ENCODE measurements around the gene EPB41. TPM values are rescaled to one million over a fixed set of nuclear protein-coding genes. Genes with fewer than 3 reads are reported as not detected.

Gene EPB41
- polyA plus RNA-seq, 3 donors, result 7.0 to 16.3 (median 11.0) TPM

DNA sequence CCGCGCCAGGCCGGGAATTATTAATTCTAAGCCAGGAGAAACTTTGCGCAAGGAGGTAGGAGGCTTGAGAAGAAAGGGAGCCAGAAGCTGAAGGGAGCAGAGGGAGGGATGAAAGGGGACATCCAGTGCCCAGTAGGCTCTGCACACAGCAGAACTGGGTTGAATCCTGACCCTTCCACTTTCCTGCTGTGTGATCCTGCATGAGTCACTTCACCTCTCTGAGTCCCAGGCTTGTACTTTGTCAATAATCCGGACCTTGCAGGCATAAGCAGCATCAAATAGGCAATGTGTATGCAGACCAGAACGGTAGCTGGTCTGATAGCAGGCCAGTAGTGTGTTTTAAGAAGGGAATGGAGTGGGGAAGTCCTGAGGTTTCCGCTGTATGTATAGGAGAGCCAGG lies 25.5 kb upstream of the EPB41 start:
- H3K27ac ChIP-seq (ENCODE audit: low read depth, low read length), result no peak overlapping the region
- 91 to 96% (median 93%) methylated on average over 7 of the region's 7 CpGs for WGBS, 3 donors

DNA sequence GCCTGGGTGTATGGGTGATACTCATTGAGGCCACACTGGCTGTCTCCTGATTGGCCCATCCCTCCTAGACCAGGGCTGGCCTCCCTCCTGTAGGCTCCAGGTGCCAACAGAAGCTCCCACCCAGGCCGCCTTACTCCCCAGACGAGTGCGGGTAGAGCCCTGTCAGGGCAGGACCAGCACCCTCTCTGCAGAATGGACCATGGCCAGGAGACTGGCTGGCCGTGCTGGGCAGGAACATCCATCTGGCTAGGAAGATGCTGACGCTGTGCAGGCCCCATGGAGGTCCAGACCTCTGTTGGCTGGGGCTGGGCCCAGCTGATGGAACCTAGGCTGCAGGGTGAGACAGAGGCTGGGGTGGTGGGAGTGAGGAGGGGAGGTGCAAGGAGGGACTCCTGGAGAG lies 25.0 kb upstream of the EPB41 start:
- H3K27ac ChIP-seq (ENCODE audit: low read depth, low read length), result no peak overlapping the region

DNA sequence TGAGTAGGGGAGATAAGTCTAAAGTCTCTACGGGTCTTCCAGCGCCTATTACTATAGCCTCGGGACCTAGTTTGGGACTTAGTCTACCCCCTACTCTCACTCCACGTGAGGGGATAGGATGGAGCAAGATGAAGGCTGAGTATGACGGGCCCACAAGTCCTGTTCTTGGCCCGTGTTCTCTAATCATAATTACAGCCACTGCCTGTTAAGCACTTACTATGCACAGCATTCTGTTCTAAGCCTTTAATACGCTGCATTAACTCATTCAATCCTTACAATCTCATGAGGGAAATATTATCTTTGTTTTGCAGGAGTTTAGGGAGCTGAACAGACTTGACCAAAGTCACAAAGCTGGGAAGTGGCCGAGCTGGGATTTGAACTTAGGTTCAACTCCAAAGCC lies 23.9 kb upstream of the EPB41 start:
- H3K27ac ChIP-seq (ENCODE audit: low read depth, low read length), result no peak overlapping the region
- 81 to 89% (median 89%) methylated on average over 8 of the region's 8 CpGs for WGBS, 3 donors

More for the DNA sequence above, 25.0 kb upstream of the EPB41 start:
- WGBS, 3 donors, result 83 to 90% (median 86%) methylated on average over 5 of the region's 5 CpGs

DNA sequence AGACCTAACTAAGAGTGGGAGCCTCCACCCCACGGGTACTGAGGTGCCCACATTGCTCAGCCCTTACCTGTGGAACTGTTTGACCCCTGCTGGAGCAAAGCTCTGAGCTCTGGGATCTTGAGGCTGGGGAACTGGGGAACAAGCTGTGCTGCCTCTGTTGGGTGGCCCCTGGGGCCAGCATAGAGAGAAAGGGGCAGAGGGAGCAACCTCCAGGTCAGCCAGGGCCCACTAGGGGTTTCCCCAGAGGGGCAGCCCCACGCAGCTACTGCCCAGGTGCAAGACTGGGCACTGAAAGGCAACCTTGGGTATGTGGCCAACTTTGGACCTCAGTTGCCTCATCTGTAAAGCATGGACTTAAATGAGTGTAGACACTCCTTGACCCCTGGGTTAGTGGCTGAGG lies 23.5 kb upstream of the EPB41 start:
- 65 to 92% (median 86%) methylated on average over 2 of the region's 2 CpGs for WGBS, 3 donors
- no peak overlapping the region for H3K27ac ChIP-seq (ENCODE audit: low read depth, low read length)

DNA sequence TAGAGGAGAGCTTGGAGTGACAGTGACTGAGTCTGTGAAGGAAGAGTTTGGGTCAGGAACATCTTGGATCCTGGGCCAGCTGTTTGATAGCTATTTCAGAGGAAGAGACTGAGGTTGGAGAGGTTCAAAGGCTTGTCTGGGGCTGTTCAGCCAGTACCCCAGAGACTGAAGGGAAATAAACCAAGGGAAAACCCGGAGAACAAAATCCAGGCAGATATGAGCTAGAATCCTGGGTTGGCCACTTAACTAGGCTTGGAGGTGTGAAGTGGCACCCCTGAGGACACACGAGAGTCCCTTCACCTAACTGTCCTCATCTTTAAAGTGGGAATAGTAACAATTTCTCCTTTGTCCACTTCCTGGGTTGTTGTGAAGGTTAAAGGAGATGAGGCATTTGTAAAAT lies 23.1 kb upstream of the EPB41 start:
- H3K27ac ChIP-seq (ENCODE audit: low read depth, low read length), result no peak overlapping the region
- 80 to 91% (median 87%) methylated on average over 2 of the region's 2 CpGs for WGBS, 3 donors

DNA sequence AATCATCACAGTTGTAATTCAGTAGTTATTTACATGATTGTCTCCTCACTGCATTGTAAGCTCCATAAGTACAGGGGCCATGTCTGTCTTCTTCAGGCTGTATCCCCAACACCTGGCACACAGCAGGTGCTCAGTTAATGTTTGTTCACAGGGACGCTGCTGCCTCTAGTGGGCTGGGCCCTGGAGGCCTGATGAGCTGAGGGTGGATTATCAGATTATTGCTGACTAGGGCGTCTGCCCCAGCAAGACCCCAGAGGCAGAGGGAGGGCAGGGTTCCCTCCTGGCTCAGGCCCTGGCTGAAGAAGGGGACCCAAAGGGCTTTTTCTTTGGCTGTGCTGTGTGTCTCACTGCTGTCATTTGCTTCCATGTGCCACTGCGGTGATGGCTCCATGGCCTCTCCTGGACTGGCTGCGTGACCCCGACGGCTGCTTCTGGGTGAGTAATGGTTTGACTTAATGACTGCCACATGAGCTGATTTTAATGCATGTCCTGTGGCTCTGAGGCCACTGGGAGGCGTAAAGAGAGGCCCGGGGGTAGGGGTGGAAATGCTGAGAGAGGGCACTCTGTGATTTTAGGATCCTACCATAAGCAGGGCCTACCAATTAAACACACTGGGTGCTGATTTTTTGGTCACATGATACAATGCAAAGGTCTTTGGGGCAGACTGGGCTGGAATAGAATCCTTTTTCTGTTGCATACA lies 20.8 kb upstream of the EPB41 start:
- 74 to 85% (median 82%) methylated on average over 8 of the region's 8 CpGs for whole genome bisulfite sequencing, 3 donors

DNA sequence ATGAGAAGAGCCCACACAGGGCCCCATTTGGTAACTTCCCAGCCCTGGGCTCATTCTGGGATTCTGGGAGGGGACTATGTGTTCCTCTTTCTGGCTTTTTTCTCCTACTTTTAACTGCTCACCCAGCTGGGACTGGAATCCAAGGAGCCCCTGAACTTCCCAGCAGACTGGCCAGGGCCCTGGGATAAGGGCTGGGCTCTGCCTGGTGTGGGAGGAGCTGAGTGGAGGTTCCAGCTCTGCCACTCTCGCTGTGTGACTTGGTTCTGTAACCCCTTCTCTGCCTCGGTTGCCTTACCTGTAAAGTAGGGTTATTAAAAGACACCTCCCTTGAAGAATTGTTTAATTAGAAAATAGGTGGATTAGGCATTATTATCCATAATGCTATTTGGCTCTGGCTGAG lies 19.6 kb upstream of the EPB41 start:
- WGBS, 3 donors, result 40 to 83% (median 79%) methylated on average over 2 of the region's 2 CpGs
- H3K27ac ChIP-seq (ENCODE audit: low read depth, low read length), result no peak overlapping the region

More for the DNA sequence above, 20.8 kb upstream of the EPB41 start:
- H3K27ac ChIP-seq (ENCODE audit: low read depth, low read length), result no peak overlapping the region

DNA sequence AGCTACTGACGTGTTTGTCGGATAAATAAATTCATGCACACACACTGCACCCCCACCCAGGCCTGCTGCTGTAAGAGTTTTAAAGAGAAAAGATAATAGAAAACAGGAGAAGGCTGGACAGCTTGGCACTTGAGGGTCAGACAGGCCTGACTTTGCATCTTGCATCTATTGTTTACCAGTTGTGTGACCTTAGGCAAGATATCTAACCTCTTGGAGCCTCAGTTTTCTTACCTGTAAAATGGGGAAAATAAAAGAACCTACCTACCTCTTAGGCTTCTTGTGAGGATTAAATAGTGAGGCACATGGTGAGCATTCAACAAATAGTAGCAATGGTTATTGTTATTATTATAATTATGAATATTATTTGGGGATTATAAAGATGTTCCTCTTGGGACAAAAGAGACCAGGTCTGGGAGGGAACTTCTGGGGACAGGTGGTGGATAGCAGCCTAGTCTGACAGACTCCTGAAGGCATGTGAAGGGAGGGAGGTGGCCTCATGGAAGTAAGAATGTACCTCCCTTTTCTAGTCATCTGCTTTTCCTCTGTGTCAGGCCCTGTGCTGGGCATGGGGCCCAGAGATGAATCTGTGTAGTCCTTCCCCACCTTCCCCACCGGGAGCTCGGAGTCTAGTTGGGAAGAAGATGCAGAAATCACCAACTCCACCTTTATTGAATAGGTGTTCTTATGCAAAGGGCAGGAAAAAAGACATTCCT lies 18.3 kb upstream of the EPB41 start:
- WGBS, 3 donors, result 74 to 82% (median 75%) methylated on average over 4 of the region's 4 CpGs
- no peak overlapping the region for H3K27ac ChIP-seq (ENCODE audit: low read depth, low read length)

DNA sequence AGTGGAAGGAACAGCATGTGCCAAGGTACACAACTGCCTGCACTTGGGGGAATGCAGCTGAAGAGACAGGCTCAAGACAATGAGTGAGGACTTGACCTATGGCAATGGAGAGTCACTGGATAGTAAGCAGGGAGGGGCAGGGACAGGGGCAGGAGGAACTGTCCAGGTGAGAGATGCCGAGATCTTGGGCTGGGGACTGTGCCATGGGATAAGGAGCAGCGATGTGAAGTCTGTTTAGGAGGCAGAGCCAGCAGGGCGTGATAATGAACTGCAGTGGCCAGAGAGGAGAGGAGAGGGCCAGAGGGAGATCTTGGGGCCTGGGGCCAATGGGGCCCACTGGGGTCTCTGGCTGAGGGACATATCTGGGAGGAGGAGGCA lies 17.8 kb upstream of the EPB41 start:
- WGBS, 3 donors, result 51 to 76% (median 76%) methylated on average over 3 of the region's 3 CpGs
- no peak overlapping the region for H3K27ac ChIP-seq (ENCODE audit: low read depth, low read length)

DNA sequence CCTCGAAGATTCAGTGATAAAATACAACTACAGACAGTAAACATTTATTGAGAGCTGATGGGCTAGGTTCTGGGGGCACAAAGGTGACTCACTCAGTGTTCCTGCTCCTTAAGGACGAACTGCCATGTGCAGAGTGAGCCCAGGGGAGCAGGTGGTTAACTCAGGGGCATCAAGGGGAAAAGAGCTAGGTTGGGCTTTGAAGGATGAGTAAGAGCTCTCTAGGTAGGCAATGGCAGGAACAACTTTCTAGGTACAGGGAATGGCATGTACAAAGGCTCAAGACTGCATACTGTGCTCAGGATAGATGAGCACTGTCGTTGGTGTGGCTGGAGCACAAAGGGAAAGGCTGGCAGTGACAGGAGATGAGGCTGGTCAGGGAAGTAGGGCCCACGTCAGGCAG lies 16.6 kb upstream of the EPB41 start:
- WGBS, 3 donors, result 67 to 77% (median 71%) methylated on average over 4 of the region's 4 CpGs
- no peak overlapping the region for H3K27ac ChIP-seq (ENCODE audit: low read depth, low read length)

DNA sequence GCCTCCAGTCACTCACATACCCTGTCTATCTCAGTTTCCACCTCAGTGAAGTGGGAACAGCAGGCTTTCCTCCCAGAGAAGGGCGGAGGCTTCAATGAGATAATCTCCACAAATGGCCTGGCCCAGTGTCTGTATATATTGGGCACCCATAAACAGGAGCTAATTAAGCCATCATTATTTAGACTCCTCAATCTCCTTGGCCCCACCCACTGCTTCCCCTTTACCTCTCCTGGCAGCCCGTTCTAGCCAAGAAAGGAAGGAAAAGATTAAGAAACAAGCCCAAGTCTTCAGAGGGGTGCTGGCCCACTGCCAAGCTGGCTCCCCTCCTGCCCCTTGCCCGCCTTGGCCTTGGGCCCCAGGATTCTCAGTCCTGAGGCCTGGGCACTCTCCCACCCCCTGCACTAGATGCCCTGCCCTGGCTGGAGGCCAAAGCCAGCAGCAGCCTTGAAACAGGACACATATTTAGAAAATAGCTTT lies 15.9 kb upstream of the EPB41 start:
- WGBS, 3 donors, result 35 to 39% (median 38%) methylated on average over 3 of the region's 3 CpGs
- no peak overlapping the region for H3K27ac ChIP-seq (ENCODE audit: low read depth, low read length)

DNA sequence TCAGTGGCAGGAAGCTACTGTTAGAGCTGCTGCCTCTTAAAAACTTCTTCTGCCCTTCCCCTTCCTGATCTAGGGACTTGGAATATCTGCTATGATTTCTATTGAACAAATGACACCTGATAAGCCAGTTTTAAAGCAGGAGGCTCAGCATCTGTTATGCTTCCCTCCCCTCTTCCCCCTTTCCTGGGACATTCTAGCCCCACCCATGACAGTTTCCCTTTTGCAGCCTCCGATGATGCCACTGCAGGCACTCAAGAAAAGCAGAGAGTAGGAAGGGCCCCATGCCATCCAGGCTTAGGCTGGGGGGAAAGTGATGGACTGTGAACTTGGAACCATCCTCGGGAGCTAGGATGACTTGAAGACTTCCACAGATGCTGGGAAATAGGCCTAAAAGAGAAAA lies 15.1 kb upstream of the EPB41 start:
- WGBS, 3 donors, result 29 to 66% (median 39%) methylated on average over 2 of the region's 2 CpGs
- H3K27ac ChIP-seq (ENCODE audit: low read depth, low read length), result no peak overlapping the region

DNA sequence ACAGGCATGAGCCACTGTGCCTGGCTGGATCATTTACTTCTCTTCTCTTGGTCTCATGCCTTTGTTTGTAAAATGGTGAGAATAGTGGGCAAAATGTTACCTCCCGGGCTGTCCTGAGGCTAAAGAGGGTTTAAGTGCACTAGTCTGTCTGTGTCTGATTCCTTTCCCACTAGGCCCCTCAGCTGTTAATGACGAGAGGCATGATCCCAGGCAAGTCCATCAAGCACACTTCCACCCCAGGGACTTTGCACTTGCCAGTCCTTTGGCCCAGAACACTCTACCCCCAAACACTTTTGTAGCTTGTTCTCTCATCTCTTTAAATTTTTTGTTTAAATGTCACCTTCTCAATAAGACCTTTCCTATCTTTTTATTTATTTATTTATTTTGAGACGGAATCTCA lies 13.8 kb upstream of the EPB41 start:
- H3K27ac ChIP-seq (ENCODE audit: low read depth, low read length), result no peak overlapping the region
- 81 to 89% (median 83%) methylated on average over 3 of the region's 3 CpGs for WGBS, 3 donors

DNA sequence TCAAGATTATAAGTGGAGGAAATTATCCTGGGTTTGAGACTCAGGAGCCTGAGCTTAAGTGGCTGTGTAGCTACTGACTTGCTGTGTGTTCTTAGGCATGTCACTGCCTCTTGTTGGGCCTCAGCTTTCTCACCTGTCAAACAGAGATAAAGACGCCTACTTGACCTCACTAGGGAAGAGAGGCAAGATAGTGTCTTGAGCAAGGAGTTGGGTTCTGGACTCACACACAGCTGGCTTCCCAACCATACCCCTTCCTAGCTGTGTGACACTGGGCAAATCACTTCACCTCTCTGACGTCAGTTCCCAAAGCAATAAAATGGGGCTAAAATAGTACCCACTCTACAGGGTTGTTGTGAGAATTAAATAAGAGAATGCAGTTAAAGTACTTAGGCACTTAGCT lies 11.6 kb upstream of the EPB41 start:
- 66 to 93% (median 93%) methylated on average over 2 of the region's 2 CpGs for WGBS, 3 donors
- no peak overlapping the region for H3K27ac ChIP-seq (ENCODE audit: low read depth, low read length)

DNA sequence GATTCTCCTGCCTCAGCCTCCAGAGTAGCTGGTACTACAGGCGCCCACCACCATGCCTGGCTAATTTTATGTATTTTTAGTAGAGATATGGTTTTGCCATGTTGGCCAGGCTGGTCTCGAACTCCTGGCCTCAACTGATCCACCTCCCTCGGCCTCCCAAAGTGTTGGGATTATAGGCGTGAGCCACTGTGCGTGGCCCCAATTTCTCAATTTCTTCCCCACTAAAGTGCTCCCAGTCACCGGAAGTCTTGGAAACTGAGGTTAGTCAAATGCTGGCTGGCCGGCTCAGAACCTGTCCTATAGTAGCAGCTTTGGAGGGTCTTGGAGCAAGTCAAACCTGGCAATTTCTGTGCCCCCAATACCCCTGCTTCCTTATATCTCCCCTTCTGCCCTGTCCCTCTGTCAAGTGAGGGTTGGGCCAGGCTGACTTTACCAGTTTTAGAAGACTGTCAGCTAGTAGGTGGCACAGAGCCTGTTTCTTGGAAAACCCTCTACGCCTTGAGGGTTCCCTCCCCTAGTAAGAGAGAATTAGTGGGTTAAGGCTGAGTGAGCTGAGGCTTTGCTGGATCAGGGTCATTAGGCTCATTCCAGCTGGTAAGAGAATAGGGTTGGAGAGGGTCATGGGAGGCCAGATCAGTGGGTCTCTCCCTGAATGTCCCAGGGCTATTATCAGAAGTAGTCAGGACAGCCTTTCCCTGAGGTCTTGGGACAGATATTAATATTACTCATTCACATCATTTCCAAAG lies 8.3 kb upstream of the EPB41 start:
- H3K27ac ChIP-seq (ENCODE audit: low read depth, low read length), result no peak overlapping the region
- WGBS, 3 donors, result 90 to 92% (median 91%) methylated on average over 7 to 8 of the region's 8 CpGs

DNA sequence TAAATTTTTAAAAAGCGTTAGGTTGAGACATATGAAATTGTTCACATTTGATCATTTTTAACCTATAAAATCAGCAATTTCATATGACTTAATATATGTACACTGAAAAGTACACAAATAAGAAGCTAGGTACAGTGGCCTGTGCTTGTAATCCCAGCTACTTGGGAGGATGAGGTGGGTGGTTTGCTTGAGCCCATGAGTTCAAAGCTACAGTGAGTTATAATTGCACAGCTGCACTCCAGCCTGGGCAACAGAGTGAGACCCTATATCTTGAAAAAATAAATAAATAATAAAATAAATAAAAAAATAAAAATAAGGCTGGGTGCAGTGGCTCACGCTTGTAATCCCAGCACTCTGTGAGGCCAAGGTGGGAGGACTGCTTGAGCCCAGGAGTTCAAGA lies 5.2 kb upstream of the EPB41 start:
- WGBS, 3 donors, result 94 to 98% (median 96%) methylated on average over 2 of the region's 2 CpGs

DNA sequence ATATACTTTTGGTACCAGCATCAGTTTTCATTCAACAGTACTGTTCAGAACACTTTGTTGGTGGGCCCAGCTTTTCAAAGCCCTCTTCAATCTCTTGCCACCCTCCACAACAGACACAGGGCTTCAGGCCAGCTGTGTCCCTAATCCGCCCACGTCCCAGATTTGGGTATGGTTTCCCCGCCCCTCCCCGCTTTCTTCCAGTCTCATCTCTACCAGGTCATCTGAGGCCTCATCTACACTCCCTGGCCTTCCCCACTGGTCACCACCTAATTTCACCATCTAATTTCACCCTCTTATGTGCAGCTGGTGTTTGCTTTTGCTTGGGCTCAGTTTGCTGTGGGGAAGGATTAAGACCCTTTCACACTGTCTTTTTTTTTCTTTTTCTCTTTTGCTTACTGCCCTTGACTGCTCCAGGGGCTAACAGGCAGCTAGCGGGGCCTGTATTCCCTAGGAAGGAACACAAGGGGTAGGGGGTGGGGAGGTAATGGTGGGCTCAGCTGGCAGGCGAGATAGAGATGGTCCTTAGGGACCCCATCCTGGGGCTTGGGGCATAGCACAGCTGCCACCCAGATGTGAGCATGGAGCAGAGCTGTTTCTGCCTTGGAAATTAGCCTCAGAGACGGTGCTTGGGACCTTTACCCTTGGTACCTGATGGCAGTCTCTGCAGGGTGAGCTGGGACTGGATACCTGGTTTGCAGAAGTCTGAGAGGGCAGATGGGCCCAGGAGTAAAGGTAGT lies 3.8 kb upstream of the EPB41 start:
- WGBS, 3 donors, result 88 to 93% (median 89%) methylated on average over 7 of the region's 7 CpGs
- H3K27ac ChIP-seq (ENCODE audit: low read depth, low read length), result no peak overlapping the region

More for the DNA sequence above, 5.2 kb upstream of the EPB41 start:
- no peak overlapping the region for H3K27ac ChIP-seq (ENCODE audit: low read depth, low read length)

DNA sequence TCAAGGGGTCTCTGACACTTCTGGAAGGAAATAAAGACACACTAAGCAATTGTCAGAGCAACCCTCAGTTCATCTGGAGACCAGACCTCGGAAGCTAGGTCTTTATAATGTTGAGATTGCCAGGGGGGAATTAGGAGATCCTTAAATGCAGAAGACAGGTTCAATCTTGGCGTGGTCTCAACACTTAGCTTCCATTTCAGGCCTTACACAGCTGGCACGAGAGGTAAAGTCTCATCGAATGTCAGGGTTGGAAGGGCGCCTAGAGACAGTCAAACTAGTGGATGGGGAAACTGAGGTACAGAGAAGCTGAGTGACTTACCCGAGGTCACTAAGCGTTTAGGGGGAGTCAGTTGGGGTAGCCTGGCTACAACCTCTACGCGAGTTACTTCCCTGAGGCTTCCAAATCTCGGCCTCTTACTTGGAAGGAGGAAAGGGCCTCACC lies 562 bp upstream of the EPB41 start:
- 34 to 39% (median 36%) methylated on average over 10 of the region's 10 CpGs for WGBS, 3 donors

More for the DNA sequence above, 562 bp upstream of the EPB41 start:
- H3K27ac ChIP-seq (ENCODE audit: low read depth, low read length), result no peak overlapping the region

Measured in adipose tissue (tissue), 3 donors.